ENCODE data around the gene PTPRD.
"Not testable (repeated sequence)": the region's sequence is repeated elsewhere in the genome, so short reads cannot be mapped to it uniquely, and the experiment has no call there.

PTPRD gene

GRCh38 chr9:10479172-10479571, 133.6 kb downstream of the PTPRD start:
- DNase-seq (ENCODE audit: low read depth) = no peak

GRCh38 chr9:10449201-10449617, 163.6 kb downstream of the PTPRD start:
- not testable (repeated sequence) for DNase-seq (ENCODE audit: low read depth)

- no peak for DNase-seq (ENCODE audit: low read depth)
Observed at GRCh38 chr9:10447036-10447435, 165.8 kb downstream of the PTPRD start.

GRCh38 chr9:10443868-10444204, 169.0 kb downstream of the PTPRD start:
- DNase-seq (ENCODE audit: low read depth) = no peak

GRCh38 chr9:10443181-10443867, 169.5 kb downstream of the PTPRD start:
- no peak for DNase-seq (ENCODE audit: low read depth)

GRCh38 chr9:10438955-10439354, 173.8 kb downstream of the PTPRD start:
- DNase-seq (ENCODE audit: low read depth) = no peak

GRCh38 chr9:10436756-10437155, 176.0 kb downstream of the PTPRD start:
- no peak for DNase-seq (ENCODE audit: low read depth)

GRCh38 chr9:10434412-10434811, 178.4 kb downstream of the PTPRD start:
- no peak for DNase-seq (ENCODE audit: low read depth)

- no peak for DNase-seq (ENCODE audit: low read depth)
Observed at GRCh38 chr9:10411272-10411671, 201.5 kb downstream of the PTPRD start.

- DNase-seq (ENCODE audit: low read depth) = no peak
Observed at GRCh38 chr9:10403283-10403682, 209.5 kb downstream of the PTPRD start.

- DNase-seq (ENCODE audit: low read depth) = no peak
Observed at GRCh38 chr9:10396615-10397014, 216.2 kb downstream of the PTPRD start.

- DNase-seq (ENCODE audit: low read depth) = no peak
Observed at GRCh38 chr9:10387282-10387681, 225.5 kb downstream of the PTPRD start.

- DNase-seq (ENCODE audit: low read depth) = no peak
Observed at GRCh38 chr9:10371824-10372223, 241.0 kb downstream of the PTPRD start.

- no peak for DNase-seq (ENCODE audit: low read depth)
Observed at GRCh38 chr9:10366171-10366779, 246.5 kb downstream of the PTPRD start.

- no peak for DNase-seq (ENCODE audit: low read depth)
Observed at GRCh38 chr9:10354591-10354990, 258.2 kb downstream of the PTPRD start.

GRCh38 chr9:10345621-10346020, 267.2 kb downstream of the PTPRD start:
- DNase-seq (ENCODE audit: low read depth) = not testable (repeated sequence)

- no peak for DNase-seq (ENCODE audit: low read depth)
Observed at GRCh38 chr9:10341057-10341456, 271.7 kb downstream of the PTPRD start.

- no peak for DNase-seq (ENCODE audit: low read depth)
Observed at GRCh38 chr9:10339152-10339551, 273.6 kb downstream of the PTPRD start.

- no peak for DNase-seq (ENCODE audit: low read depth)
Observed at GRCh38 chr9:10331157-10331556, 281.6 kb downstream of the PTPRD start.

GRCh38 chr9:10282084-10282483, 330.7 kb downstream of the PTPRD start:
- no peak for DNase-seq (ENCODE audit: low read depth)

- no peak for DNase-seq (ENCODE audit: low read depth)
Observed at GRCh38 chr9:10274988-10275387, 337.8 kb downstream of the PTPRD start.

- no peak for DNase-seq (ENCODE audit: low read depth)
Observed at GRCh38 chr9:10274175-10274574, 338.6 kb downstream of the PTPRD start.

- no peak for DNase-seq (ENCODE audit: low read depth)
Observed at GRCh38 chr9:10272830-10273229, 340.0 kb downstream of the PTPRD start.

All from HS-27A (cell line).